ENCODE results near the gene PTPRN2. TPM values are rescaled to one million over a fixed set of nuclear protein-coding genes. Genes with fewer than 3 reads are reported as not detected.

PTPRN2 gene
- total RNA-seq, 1 experiment from 2014 or later = 2.1 TPM

DNA sequence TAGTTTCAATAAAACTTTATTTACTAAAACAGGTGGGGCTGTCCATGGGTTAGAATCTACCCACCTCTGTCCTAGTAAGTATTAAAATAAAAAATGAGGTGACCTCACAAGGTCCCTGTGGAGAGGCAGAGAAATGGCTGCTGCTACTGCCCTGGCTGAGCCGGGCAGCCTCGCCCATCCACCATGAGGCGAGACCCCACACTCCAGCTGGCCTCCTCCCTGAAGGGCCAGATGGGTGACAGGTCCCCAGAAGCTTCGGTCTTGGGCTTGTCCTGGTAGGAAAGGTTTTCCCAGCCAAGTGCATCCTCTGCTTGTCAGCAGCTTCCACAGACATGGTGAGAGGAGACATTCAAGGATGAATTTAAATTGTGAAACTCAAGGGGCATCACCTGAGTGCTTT is 565.8 kb downstream of the PTPRN2 start:
- no peak overlapping the region for H3K4me3 ChIP-seq (replicated peaks in 1 of 2; ENCODE audit: low read depth in 1 of 2, low read length in 2 of 2)
- H4K20me1 ChIP-seq (ENCODE audit: insufficient read depth) = no peaks in the 10 kb centered on the region
- intact Hi-C loops (cut with micrococcal nuclease) = no loop called here
- H3K9me2 ChIP-seq (ENCODE audit: insufficient read depth) = no peaks in the 10 kb centered on the region
- no peaks in the 10 kb centered on the region for H3K79me2 ChIP-seq (ENCODE audit: insufficient read depth, low read length)
- no peak overlapping the region for H2AFZ ChIP-seq (ENCODE audit: low read depth, low read length, poor library complexity, severe bottlenecking)
- no peak overlapping the region for H3K4me2 ChIP-seq (ENCODE audit: low read length)
- H3K27me3 ChIP-seq (ENCODE audit: insufficient read depth, low read length) = no peaks in the 10 kb centered on the region
- CTCF ChIA-PET = no interaction called here
- no peak overlapping the region for H3K9ac ChIP-seq (ENCODE audit: low read length)
- H3K9me3 ChIP-seq (ENCODE audit: control insufficient read depth in 1 of 2, insufficient read depth in 1 of 2, low read depth in 1 of 2, low read length in 2 of 2) = no peaks in the 10 kb centered on the region
- no peak for TF ChIP-seq SP1 (IDR thresholded peaks at IDR 0.05; ENCODE audit: low read depth)
- no peak for TF ChIP-seq POLR2A (IDR thresholded peaks at IDR 0.05; ENCODE audit: borderline replicate concordance, extremely low read depth, insufficient read depth, insufficient read length)
- TF ChIP-seq ZFX (IDR thresholded peaks at IDR 0.05) = no peak
- TF ChIP-seq ZNF274 (IDR thresholded peaks at IDR 0.05; ENCODE audit: low read depth, low read length) = no peak
- TF ChIP-seq ZBTB33 (IDR thresholded peaks at IDR 0.05; ENCODE audit: extremely low read depth, insufficient replicate concordance, low read length) = no peak
- no peak for TF ChIP-seq CEBPB (IDR thresholded peaks at IDR 0.05; ENCODE audit: low read depth)
- TF ChIP-seq YY1 (IDR thresholded peaks at IDR 0.05; ENCODE audit: extremely low read depth, insufficient replicate concordance, low read depth, low read length) = no peak
- TF ChIP-seq SRF (IDR thresholded peaks at IDR 0.05; ENCODE audit: low read depth) = no peak
- no peak for TF ChIP-seq RAD21 (IDR thresholded peaks at IDR 0.05; ENCODE audit: low read depth)
- TF ChIP-seq ELF1 (IDR thresholded peaks at IDR 0.05; ENCODE audit: borderline replicate concordance, low read depth) = no peak
- TF ChIP-seq CBX3 (IDR thresholded peaks at IDR 0.05; ENCODE audit: low read depth) = no peak
- DNase-seq (ENCODE audit: low read depth, low spot score) = no peak
- no peaks in the 10 kb centered on the region for H3K36me3 ChIP-seq (ENCODE audit: control insufficient read depth in 1 of 2, insufficient read depth in 2 of 2, low read length in 2 of 2)
- no peak for ATAC-seq
- H3K4me1 ChIP-seq (ENCODE audit: control insufficient read depth in 1 of 2, insufficient read depth in 2 of 2, low read length in 2 of 2) = no peaks in the 10 kb centered on the region
- BruUV-seq (replicated peaks) = no TSS peak
- POLR2A ChIA-PET = no interaction called here
- RAD21 ChIA-PET (ENCODE audit: low non-redundant PET in 1 of 2, low total read pairs in 2 of 2, uncharacterized antibody in 2 of 2, unreplicated experiment in 2 of 2) = no interaction called here
- no peak overlapping the region for H3K27ac ChIP-seq (ENCODE audit: low read depth, low read length)
